GM23338 (cell line): ENCODE results near the gene PFKP. TPM values are rescaled to one million over a fixed set of nuclear protein-coding genes. Genes with fewer than 3 reads are reported as not detected.

ENCODE experiments used
- ATAC-seq: fragments of 200-7000 bp; cut with Tn5 transposase; 3 replicates; pipeline ENCODE4 v1.9.1; 2020
- DNase-seq: peaks from one replicate; pipeline ENCODE4 v3.0.0-alpha.2; 2015; ENCODE audit warnings: low spot score
- H2AFZ ChIP-seq: fragments of 200-600 bp; sonication (generic); 2 replicates; pipeline ENCODE4 v1.8.0; 2016; ENCODE audit warnings: antibody characterized with exemption, mild to moderate bottlenecking, moderate library complexity
- H3F3A ChIP-seq: fragments of 200-600 bp; sonication (generic); replicated peaks from 2 replicates; pipeline ENCODE4 v1.8.0; 2017; ENCODE audit warnings: antibody characterized with exemption, mixed run types, low read depth
- H3K27ac ChIP-seq: fragments of 200-600 bp; sonication (generic); 2 replicates; pipeline ENCODE4 v1.6.1; 2016; ENCODE audit warnings: low read depth
- H3K27me3 ChIP-seq: fragments of 200-600 bp; sonication (generic); 2 replicates; pipeline ENCODE4 v1.8.0; 2016; ENCODE audit warnings: mild to moderate bottlenecking, mixed run types, moderate library complexity; ENCODE audit not compliant: insufficient read depth
- H3K36me3 ChIP-seq: fragments of 200-600 bp; sonication (generic); 2 replicates; pipeline ENCODE4 v1.8.0; 2016; ENCODE audit warnings: mild to moderate bottlenecking; ENCODE audit not compliant: insufficient read depth
- H3K4me1 ChIP-seq: fragments of 200-600 bp; sonication (generic); 2 replicates; pipeline ENCODE4 v1.8.0; 2016; ENCODE audit warnings: mild to moderate bottlenecking, moderate library complexity; ENCODE audit not compliant: insufficient read depth
- H3K4me2 ChIP-seq: fragments of 200-600 bp; sonication (generic); 2 replicates; pipeline ENCODE4 v1.7.1; 2017; ENCODE audit warnings: mixed run types
- H3K4me3 ChIP-seq: fragments of 200-600 bp; sonication (generic); 2 replicates; pipeline ENCODE4 v1.6.1; 2016; ENCODE audit warnings: mixed run types
- H3K79me2 ChIP-seq: fragments of 200-600 bp; sonication (generic); replicated peaks from 2 replicates; pipeline ENCODE4 v1.8.0; 2017; ENCODE audit warnings: mild to moderate bottlenecking; ENCODE audit not compliant: insufficient read depth
- H3K9me2 ChIP-seq: fragments of 200-600 bp; sonication (generic); 2 replicates; pipeline ENCODE4 v1.8.0; 2017; ENCODE audit not compliant: insufficient read depth
- H4K20me1 ChIP-seq: fragments of 200-600 bp; sonication (generic); replicated peaks from 2 replicates; pipeline ENCODE4 v1.8.0; 2017; ENCODE audit warnings: mild to moderate bottlenecking; ENCODE audit not compliant: insufficient read depth
- H3K27ac Mint-ChIP-seq: 2 replicates; pipeline ENCODE4 v1.8.0; 2020; ENCODE audit warnings: inconsistent platforms, mild to moderate bottlenecking, moderate library complexity, mixed read lengths
- H3K27me3 Mint-ChIP-seq: 3 replicates; pipeline ENCODE4 v1.8.0; 2022; ENCODE audit warnings: low read depth, mild to moderate bottlenecking, moderate library complexity, mixed read lengths, inconsistent platforms; ENCODE audit not compliant: insufficient read depth, poor library complexity
- H3K36me3 Mint-ChIP-seq: 3 replicates; pipeline ENCODE4 v1.8.0; 2021; ENCODE audit warnings: low read depth, mild to moderate bottlenecking, inconsistent platforms, moderate library complexity, mixed read lengths
- H3K4me1 Mint-ChIP-seq: 3 replicates; pipeline ENCODE4 v1.8.0; 2020; ENCODE audit warnings: mild to moderate bottlenecking, inconsistent platforms, mixed read lengths
- H3K4me3 Mint-ChIP-seq: 3 replicates; pipeline ENCODE4 v1.8.0; 2021; ENCODE audit warnings: moderate library complexity, mild to moderate bottlenecking, inconsistent platforms, mixed read lengths
- H3K9me3 Mint-ChIP-seq: 3 replicates; pipeline ENCODE4 v1.8.0; 2020; ENCODE audit warnings: moderate library complexity, mild to moderate bottlenecking, inconsistent platforms, mixed read lengths
- CREB1 ChIP-seq: fragments of 250-450 bp; sonication (Bioruptor Pico); IDR thresholded peaks from 2 replicates; pipeline ENCODE4 v1.5.0; 2020; ENCODE audit warnings: low read depth, mild to moderate bottlenecking, moderate library complexity
- JUNB ChIP-seq: IDR thresholded peaks from one replicate; pipeline ENCODE4 v1.6.1; 2016; ENCODE audit warnings: antibody characterized with exemption; ENCODE audit not compliant: unreplicated experiment
- NANOG ChIP-seq: IDR thresholded peaks from 2 replicates; pipeline ENCODE4 v1.6.1; 2016; ENCODE audit warnings: antibody characterized with exemption, borderline replicate concordance
- STAT1 ChIP-seq: IDR thresholded peaks from one replicate; pipeline ENCODE4 v1.6.1; 2016; ENCODE audit warnings: antibody characterized with exemption; ENCODE audit not compliant: unreplicated experiment
- ZNF331 ChIP-seq: fragments of 250-450 bp; sonication (Bioruptor Pico); IDR thresholded peaks from 2 replicates; pipeline ENCODE4 v1.5.0; 2020; ENCODE audit warnings: low read depth, mild to moderate bottlenecking, moderate library complexity
- polyA plus RNA-seq: library from polyadenylated mRNA; unstranded; fragments of >200 nt; fragmentation: Nextera tagmentation; extraction: Ambion mirVana; gene quantifications from 2 replicates; pipeline ENCODE4 v1.2.1, GENCODE V29; 2016
- total RNA-seq: library from RNA; depleted of rRNA; stranded (reverse); fragments of >200 nt; shearing (Covaris generic); gene quantifications from 2 replicates; pipeline ENCODE4 v1.2.3, GENCODE V29; 2014
- TF ChIP-seq, protein P1 (sequence below): fragments of 250-450 bp; sonication (Bioruptor Pico); IDR thresholded peaks from 2 replicates; pipeline ENCODE4 v1.5.0; 2020; ENCODE audit warnings: mild to moderate bottlenecking, moderate library complexity

PFKP gene
- total and polyA plus RNA-seq, 2 experiments from 2014 or later = 56.3 to 120 TPM

DNA sequence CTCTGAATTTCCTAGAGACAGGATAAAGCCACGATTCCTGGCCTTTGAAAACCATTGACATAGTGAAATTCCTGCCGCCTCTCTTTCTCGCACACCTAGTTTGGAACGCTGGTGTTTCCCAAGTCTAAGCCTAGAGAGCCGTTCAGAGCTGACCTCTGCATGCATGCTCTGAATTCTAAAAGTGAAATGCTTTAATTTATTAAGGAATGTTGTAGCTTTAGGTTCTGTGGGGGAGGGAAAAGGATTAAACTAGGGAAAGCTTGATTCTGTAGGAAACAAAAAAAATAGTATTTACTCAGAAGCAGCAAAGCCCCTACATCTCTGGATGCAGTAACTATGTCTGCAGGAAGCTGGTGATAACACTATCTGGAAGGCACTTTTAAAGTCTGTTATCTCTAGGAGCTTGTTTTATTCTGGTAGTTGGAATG is 27.3 kb downstream of the PFKP start:
- H3F3A ChIP-seq = no peaks in the 10 kb centered on the region
- H3K36me3 ChIP-seq = peaks cover 12% of the 10 kb centered on the region; the same call in 1 of the 2 replicates
- Mint-ChIP-seq H3K27me3 (peaks cover 6% of the 10 kb centered on the region), H3K9me3 (no peaks in the 10 kb centered on the region; the same call in 2 of the 3 replicates), H3K27ac (peak overlapping the region; percentile 89; the same call in 1 of the 2 replicates), H3K36me3 (peaks cover 37% of the 10 kb centered on the region), H3K4me1 (peaks cover 40% of the 10 kb centered on the region), H3K4me3 (no peak overlapping the region)
- H3K79me2 ChIP-seq = peaks cover 95% of the 10 kb centered on the region
- H3K27me3 ChIP-seq = no peaks in the 10 kb centered on the region
- no peak overlapping the region for H3K4me2 ChIP-seq
- no peak overlapping the region for H3K4me3 ChIP-seq
- TF ChIP-seq CREB1 (CRISPR knock-in tag) = no peak
- no peak for TF ChIP-seq ZNF331 (CRISPR knock-in tag)
- TF ChIP-seq JUNB = no peak
- no peak for TF ChIP-seq NANOG
- TF ChIP-seq, protein P1, sequence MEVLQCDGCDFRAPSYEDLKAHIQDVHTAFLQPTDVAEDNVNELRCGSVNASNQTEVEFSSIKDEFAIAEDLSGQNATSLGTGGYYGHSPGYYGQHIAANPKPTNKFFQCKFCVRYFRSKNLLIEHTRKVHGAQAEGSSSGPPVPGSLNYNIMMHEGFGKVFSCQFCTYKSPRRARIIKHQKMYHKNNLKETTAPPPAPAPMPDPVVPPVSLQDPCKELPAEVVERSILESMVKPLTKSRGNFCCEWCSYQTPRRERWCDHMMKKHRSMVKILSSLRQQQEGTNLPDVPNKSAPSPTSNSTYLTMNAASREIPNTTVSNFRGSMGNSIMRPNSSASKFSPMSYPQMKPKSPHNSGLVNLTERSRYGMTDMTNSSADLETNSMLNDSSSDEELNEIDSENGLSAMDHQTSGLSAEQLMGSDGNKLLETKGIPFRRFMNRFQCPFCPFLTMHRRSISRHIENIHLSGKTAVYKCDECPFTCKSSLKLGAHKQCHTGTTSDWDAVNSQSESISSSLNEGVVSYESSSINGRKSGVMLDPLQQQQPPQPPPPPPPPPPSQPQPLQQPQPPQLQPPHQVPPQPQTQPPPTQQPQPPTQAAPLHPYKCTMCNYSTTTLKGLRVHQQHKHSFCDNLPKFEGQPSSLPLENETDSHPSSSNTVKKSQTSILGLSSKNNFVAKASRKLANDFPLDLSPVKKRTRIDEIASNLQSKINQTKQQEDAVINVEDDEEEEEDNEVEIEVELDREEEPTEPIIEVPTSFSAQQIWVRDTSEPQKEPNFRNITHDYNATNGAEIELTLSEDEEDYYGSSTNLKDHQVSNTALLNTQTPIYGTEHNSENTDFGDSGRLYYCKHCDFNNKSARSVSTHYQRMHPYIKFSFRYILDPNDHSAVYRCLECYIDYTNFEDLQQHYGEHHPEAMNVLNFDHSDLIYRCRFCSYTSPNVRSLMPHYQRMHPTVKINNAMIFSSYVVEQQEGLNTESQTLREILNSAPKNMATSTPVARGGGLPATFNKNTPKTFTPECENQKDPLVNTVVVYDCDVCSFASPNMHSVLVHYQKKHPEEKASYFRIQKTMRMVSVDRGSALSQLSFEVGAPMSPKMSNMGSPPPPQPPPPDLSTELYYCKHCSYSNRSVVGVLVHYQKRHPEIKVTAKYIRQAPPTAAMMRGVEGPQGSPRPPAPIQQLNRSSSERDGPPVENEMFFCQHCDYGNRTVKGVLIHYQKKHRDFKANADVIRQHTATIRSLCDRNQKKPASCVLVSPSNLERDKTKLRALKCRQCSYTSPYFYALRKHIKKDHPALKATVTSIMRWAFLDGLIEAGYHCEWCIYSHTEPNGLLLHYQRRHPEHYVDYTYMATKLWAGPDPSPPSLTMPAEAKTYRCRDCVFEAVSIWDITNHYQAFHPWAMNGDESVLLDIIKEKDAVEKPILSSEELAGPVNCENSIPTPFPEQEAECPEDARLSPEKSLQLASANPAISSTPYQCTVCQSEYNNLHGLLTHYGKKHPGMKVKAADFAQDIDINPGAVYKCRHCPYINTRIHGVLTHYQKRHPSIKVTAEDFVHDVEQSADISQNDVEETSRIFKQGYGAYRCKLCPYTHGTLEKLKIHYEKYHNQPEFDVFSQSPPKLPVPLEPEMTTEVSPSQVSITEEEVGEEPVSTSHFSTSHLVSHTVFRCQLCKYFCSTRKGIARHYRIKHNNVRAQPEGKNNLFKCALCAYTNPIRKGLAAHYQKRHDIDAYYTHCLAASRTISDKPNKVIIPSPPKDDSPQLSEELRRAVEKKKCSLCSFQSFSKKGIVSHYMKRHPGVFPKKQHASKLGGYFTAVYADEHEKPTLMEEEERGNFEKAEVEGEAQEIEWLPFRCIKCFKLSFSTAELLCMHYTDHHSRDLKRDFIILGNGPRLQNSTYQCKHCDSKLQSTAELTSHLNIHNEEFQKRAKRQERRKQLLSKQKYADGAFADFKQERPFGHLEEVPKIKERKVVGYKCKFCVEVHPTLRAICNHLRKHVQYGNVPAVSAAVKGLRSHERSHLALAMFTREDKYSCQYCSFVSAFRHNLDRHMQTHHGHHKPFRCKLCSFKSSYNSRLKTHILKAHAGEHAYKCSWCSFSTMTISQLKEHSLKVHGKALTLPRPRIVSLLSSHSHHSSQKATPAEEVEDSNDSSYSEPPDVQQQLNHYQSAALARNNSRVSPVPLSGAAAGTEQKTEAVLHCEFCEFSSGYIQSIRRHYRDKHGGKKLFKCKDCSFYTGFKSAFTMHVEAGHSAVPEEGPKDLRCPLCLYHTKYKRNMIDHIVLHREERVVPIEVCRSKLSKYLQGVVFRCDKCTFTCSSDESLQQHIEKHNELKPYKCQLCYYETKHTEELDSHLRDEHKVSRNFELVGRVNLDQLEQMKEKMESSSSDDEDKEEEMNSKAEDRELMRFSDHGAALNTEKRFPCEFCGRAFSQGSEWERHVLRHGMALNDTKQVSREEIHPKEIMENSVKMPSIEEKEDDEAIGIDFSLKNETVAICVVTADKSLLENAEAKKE (CRISPR knock-in tag) = no peak
- TF ChIP-seq STAT1 = no peak
- no peak for ATAC-seq
- H3K9me2 ChIP-seq = no peaks in the 10 kb centered on the region
- DNase-seq = peak; percentile 6
- H3K27ac ChIP-seq = peak overlapping the region; percentile 72; the same call in 1 of the 2 replicates
- H3K4me1 ChIP-seq = peaks cover 19% of the 10 kb centered on the region; the same call in 1 of the 2 replicates
- H2AFZ ChIP-seq = no peak overlapping the region
- H4K20me1 ChIP-seq = peaks cover 13% of the 10 kb centered on the region
